ENCODE results near the gene PTCD2.
A peak's percentile ranks its signal among the peaks of the same experiment; 100 is the strongest.

DNA sequence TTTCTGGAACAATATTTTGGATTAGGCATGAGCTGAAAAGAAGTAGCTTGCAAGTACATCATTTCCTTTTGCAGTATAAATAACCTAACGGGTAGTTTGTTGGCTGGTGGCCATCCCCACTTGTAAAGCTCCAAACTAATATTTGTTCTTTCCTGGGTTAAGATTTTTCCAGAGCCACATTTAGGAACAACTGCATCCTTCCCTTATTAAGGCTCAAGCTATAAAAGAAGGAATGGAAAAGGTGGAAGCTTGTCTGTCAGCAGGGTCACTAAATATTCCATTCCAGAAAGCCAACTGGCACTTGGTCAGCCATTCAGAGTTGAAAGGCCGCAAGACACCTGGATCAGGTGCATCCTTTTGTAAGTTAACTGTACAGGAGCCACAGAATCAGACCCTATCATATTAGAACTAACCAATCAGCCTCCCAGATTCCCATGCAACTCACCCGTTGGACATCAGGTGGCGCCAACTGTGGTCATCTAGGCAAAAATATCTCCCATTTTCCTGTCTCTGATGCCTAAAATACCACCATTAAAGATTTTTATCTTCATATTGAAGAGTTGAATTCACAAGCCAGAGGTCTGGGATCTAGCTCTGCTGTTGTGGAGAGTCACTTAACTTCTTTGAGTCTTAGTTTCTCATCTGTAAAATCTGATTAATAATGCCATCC lies 82.9 kb downstream of the PTCD2 start:
- TF ChIP-seq, protein P1, sequence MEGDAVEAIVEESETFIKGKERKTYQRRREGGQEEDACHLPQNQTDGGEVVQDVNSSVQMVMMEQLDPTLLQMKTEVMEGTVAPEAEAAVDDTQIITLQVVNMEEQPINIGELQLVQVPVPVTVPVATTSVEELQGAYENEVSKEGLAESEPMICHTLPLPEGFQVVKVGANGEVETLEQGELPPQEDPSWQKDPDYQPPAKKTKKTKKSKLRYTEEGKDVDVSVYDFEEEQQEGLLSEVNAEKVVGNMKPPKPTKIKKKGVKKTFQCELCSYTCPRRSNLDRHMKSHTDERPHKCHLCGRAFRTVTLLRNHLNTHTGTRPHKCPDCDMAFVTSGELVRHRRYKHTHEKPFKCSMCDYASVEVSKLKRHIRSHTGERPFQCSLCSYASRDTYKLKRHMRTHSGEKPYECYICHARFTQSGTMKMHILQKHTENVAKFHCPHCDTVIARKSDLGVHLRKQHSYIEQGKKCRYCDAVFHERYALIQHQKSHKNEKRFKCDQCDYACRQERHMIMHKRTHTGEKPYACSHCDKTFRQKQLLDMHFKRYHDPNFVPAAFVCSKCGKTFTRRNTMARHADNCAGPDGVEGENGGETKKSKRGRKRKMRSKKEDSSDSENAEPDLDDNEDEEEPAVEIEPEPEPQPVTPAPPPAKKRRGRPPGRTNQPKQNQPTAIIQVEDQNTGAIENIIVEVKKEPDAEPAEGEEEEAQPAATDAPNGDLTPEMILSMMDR (IDR thresholded peaks at IDR 0.05; ENCODE audit: low read length), result peak; percentile 56
- TF ChIP-seq EZH2 (IDR thresholded peaks at IDR 0.05; ENCODE audit: borderline replicate concordance, low read length), result no peak

Measured in OCI-LY1 (cell line).